HCT116 (cell line): ENCODE results near the gene DDX47. TPM values are rescaled to one million over a fixed set of nuclear protein-coding genes. Genes with fewer than 3 reads are reported as not detected.

ENCODE experiments used
- ATAC-seq: fragments of 200-7000 bp; cut with Tn5 transposase; 2 replicates; pipeline ENCODE4 v1.9.1; 2020; ENCODE audit warnings: mild to moderate bottlenecking, moderate library complexity
- BruUV-seq: library from RNA; stranded (reverse); fragments of 400-500 nt; replicated peaks from 2 replicates; lab custom pipeline; 2021; lab: Mats Ljungman, UMichigan
- CTCF ChIA-PET: fragments of 300-600 bp; sonication (Branson Sonifier 250); formaldehyde crosslinking; loops from one replicate; lab custom pipeline; 2021; ENCODE audit warnings: antibody characterized with exemption; lab: Charles Lee
- POLR2A ChIA-PET: fragments of 300-600, 350-600 bp; sonication (Branson Sonifier 250); formaldehyde crosslinking; loops from one replicate; lab custom pipeline; 2021; ENCODE audit warnings: antibody characterized with exemption; lab: Charles Lee
- RAD21 ChIA-PET, 2 experiments: fragments of 300-600 bp; sonication (Branson Sonifier 250); formaldehyde crosslinking; loops; one replicate each; lab custom pipeline; 2023; ENCODE audit warnings: low total read pairs in 2 of 2; ENCODE audit not compliant: uncharacterized antibody in 2 of 2, unreplicated experiment in 2 of 2, low non-redundant PET in 1 of 2; lab: Charles Lee
- DNase-seq: peaks from one replicate; pipeline ENCODE4 v3.0.0-alpha.2; 2010; ENCODE audit warnings: low read depth, low spot score
- H2AFZ ChIP-seq: fragments of 200-600 bp; shearing (Covaris generic), sonication (generic); 2 replicates; pipeline ENCODE4 v1.6.1; 2017; ENCODE audit warnings: low read depth, mixed run types, mixed read lengths, antibody characterized with exemption, low read length; ENCODE audit not compliant: poor library complexity, severe bottlenecking
- H3K27ac ChIP-seq: 2 replicates; pipeline ENCODE4 v1.5.1; 2012; ENCODE audit warnings: low read depth, low read length
- H3K27me3 ChIP-seq: fragments of 200-600 bp; sonication (generic); 2 replicates; pipeline ENCODE4 v1.6.1; 2016; ENCODE audit warnings: mixed run types, low read length, mixed read lengths; ENCODE audit not compliant: insufficient read depth
- H3K36me3 ChIP-seq, 2 experiments: fragments of 200-500 bp in 1 of 2; fragments of 200-600 bp in 1 of 2; sonication (Bioruptor generic) in 1 of 2; sonication (generic) in 1 of 2; 2 replicates each; pipeline versions ENCODE4 v1.5.1 to v1.6.1; 2014 to 2016; ENCODE audit warnings: low read length in 2 of 2, inconsistent platforms in 1 of 2, mixed read lengths in 1 of 2, mixed run types in 1 of 2; ENCODE audit not compliant: insufficient read depth in 2 of 2, control insufficient read depth in 1 of 2
- H3K4me1 ChIP-seq, 2 experiments: fragments of 200-600 bp in 1 of 2; sonication (generic) in 1 of 2; 2 replicates each; pipeline versions ENCODE4 v1.5.1 to v1.6.1; 2012 to 2017; ENCODE audit warnings: low read length in 2 of 2, inconsistent platforms in 1 of 2, mild to moderate bottlenecking in 1 of 2, mixed read lengths in 1 of 2, mixed run types in 1 of 2, moderate library complexity in 1 of 2; ENCODE audit not compliant: insufficient read depth in 2 of 2, control insufficient read depth in 1 of 2
- H3K4me2 ChIP-seq: fragments of 200-600 bp; sonication (generic); 2 replicates; pipeline ENCODE4 v1.6.1; 2017; ENCODE audit warnings: mixed run types, low read length, mixed read lengths
- H3K4me3 ChIP-seq, 2 experiments: fragments of 200-600 bp in 1 of 2; sonication (generic) in 1 of 2; replicated peaks in 1 of 2; 2 replicates each; pipeline ENCODE4 v1.5.1; 2011 to 2016; ENCODE audit warnings: low read length in 2 of 2, control low read depth in 1 of 2, low read depth in 1 of 2, mild to moderate bottlenecking in 1 of 2, mixed read lengths in 1 of 2, mixed run types in 1 of 2
- H3K79me2 ChIP-seq: fragments of 200-600 bp; sonication (generic); 2 replicates; pipeline ENCODE4 v1.6.1; 2017; ENCODE audit warnings: mild to moderate bottlenecking, mixed run types, low read length, moderate library complexity, mixed read lengths; ENCODE audit not compliant: insufficient read depth
- H3K9ac ChIP-seq: fragments of 200-600 bp; sonication (generic); 2 replicates; pipeline ENCODE4 v1.6.1; 2016; ENCODE audit warnings: low read length, mixed read lengths
- H3K9me2 ChIP-seq: fragments of 200-600 bp; sonication (generic), shearing (Covaris generic); 2 replicates; pipeline ENCODE4 v1.6.1; 2017; ENCODE audit warnings: mixed run types, mild to moderate bottlenecking, moderate library complexity; ENCODE audit not compliant: insufficient read depth
- H3K9me3 ChIP-seq, 2 experiments: fragments of 200-500 bp in 1 of 2; fragments of 200-600 bp in 1 of 2; sonication (Bioruptor generic) in 1 of 2; sonication (generic) in 1 of 2; 2 replicates each; pipeline ENCODE4 v1.6.1; 2014 to 2017; ENCODE audit warnings: low read length in 2 of 2, mixed read lengths in 2 of 2, inconsistent platforms in 1 of 2, low read depth in 1 of 2, mild to moderate bottlenecking in 1 of 2, mixed run types in 1 of 2, moderate library complexity in 1 of 2; ENCODE audit not compliant: control insufficient read depth in 1 of 2, insufficient read depth in 1 of 2
- H4K20me1 ChIP-seq: fragments of 200-600 bp; sonication (generic), shearing (Covaris generic); 2 replicates; pipeline ENCODE4 v1.6.1; 2017; ENCODE audit warnings: mixed run types, mild to moderate bottlenecking, moderate library complexity; ENCODE audit not compliant: insufficient read depth
- ATF3 ChIP-seq: IDR thresholded peaks from 2 replicates; pipeline ENCODE4 v1.6.1; 2012
- CBX3 ChIP-seq: IDR thresholded peaks from 2 replicates; pipeline ENCODE4 v1.6.1; 2012; ENCODE audit warnings: low read depth
- CTCF ChIP-seq, 3 experiments: fragments of 200-600 bp in 1 of 3; sonication (generic) in 1 of 3; IDR thresholded peaks in 2 of 3; conservative IDR thresholded peaks in 1 of 3; 2 replicates each; pipeline ENCODE4 v1.5.1; 2012 to 2017; ENCODE audit warnings: low read depth in 2 of 3, low read length in 2 of 3, antibody characterized with exemption in 1 of 3, borderline replicate concordance in 1 of 3, control low read depth in 1 of 3, mild to moderate bottlenecking in 1 of 3, mixed read lengths in 1 of 3, mixed run types in 1 of 3, moderate library complexity in 1 of 3; ENCODE audit not compliant: insufficient read depth in 1 of 3
- ELF1 ChIP-seq: IDR thresholded peaks from 2 replicates; pipeline ENCODE4 v1.6.1; 2012; ENCODE audit warnings: low read depth, borderline replicate concordance
- EZH2phosphoT487 ChIP-seq: fragments of 200-600 bp; IDR thresholded peaks from 2 replicates; pipeline ENCODE4 v1.6.1; 2018; ENCODE audit warnings: antibody characterized with exemption, borderline replicate concordance
- FOSL1 ChIP-seq: IDR thresholded peaks from 2 replicates; pipeline ENCODE4 v1.6.1; 2012; ENCODE audit warnings: low read depth
- JUND ChIP-seq: IDR thresholded peaks from 2 replicates; pipeline ENCODE4 v1.6.1; 2012
- POLR2A ChIP-seq: IDR thresholded peaks from 2 replicates; pipeline ENCODE4 v1.7.0; 2011; ENCODE audit warnings: borderline replicate concordance; ENCODE audit not compliant: insufficient read depth, insufficient read length; ENCODE audit errors: extremely low read depth
- REST ChIP-seq: IDR thresholded peaks from 2 replicates; pipeline ENCODE4 v1.6.1; 2012; ENCODE audit warnings: low read depth
- SP1 ChIP-seq: IDR thresholded peaks from 2 replicates; pipeline ENCODE4 v1.6.1; 2012; ENCODE audit warnings: low read depth
- YY1 ChIP-seq: IDR thresholded peaks from 2 replicates; pipeline ENCODE4 v1.6.1; 2011; ENCODE audit warnings: low read length, low read depth, moderate library complexity, mild to moderate bottlenecking; ENCODE audit not compliant: insufficient replicate concordance; ENCODE audit errors: extremely low read depth
- ZFX ChIP-seq: fragments of 450-650 bp; IDR thresholded peaks from 2 replicates; pipeline ENCODE4 v1.6.1; 2017
- ZNF274 ChIP-seq: fragments of 200-500 bp; sonication (Bioruptor generic); IDR thresholded peaks from 2 replicates; pipeline ENCODE4 v1.6.1; 2014; ENCODE audit warnings: mild to moderate bottlenecking, low read depth, low read length, inconsistent platforms
- intact Hi-C: fragments of 100-400 bp; cut with micrococcal nuclease; formaldehyde crosslinking; loops from 2 replicates; pipeline ENCODE4 v1.10.0; 2022
- total RNA-seq: library from RNA; stranded (reverse); gene quantifications from one replicate; pipeline ENCODE4 v1.2.1, GENCODE V29; 2021; ENCODE audit not compliant: unreplicated experiment

The DDX47 gene
- total RNA-seq, 1 experiment from 2014 or later = 103 TPM

- no peak overlapping the region for H3K9ac ChIP-seq
- CTCF ChIA-PET = interaction anchor here (1.1 to 2.1 kb wide), 2 partner anchors 12 to 13 kb away, joined by 3 to 8 read pairs; no protein-coding TSS in a partner anchor
- no peak for TF ChIP-seq POLR2A
- TF ChIP-seq YY1 = no peak
- TF ChIP-seq CTCF (IDR thresholded peaks at IDR 0.05 in 2 of 3, conservative IDR thresholded peaks at IDR 0.05 in 1 of 3; ENCODE audit: borderline replicate concordance in 1 of 3, insufficient read depth in 1 of 3, low read depth in 2 of 3, low read length in 2 of 3) = no peak
- TF ChIP-seq REST = no peak
- TF ChIP-seq ATF3 = no peak
- no peak for TF ChIP-seq CBX3
- TF ChIP-seq EZH2phosphoT487 = no peak
- no peak for TF ChIP-seq FOSL1
- TF ChIP-seq JUND = no peak
- no peak for TF ChIP-seq ZFX
- no peak for TF ChIP-seq SP1
- TF ChIP-seq ELF1 = no peak
- TF ChIP-seq ZNF274 = no peak
- TF ChIP-seq, all 23 proteins: peak for 0
- Histone ChIP-seq H4K20me1 (no peaks in the 10 kb centered on the region), H3K9me3 (no peaks in the 10 kb centered on the region), H3K79me2 (no peaks in the 10 kb centered on the region), H3K27me3 (no peaks in the 10 kb centered on the region), H2AFZ (no peak overlapping the region), H3K36me3 (no peaks in the 10 kb centered on the region), H3K4me1 (peaks cover 6 to 49% of the 10 kb centered on the region in 2 experiments; a peak in 3 of 4 replicates), H3K4me2 (no peak overlapping the region), H3K9me2 (no peaks in the 10 kb centered on the region), H3K4me3 (no peak overlapping the region), H3K27ac (no peak overlapping the region)
- ATAC-seq (no peak), DNase-seq (no peak)
- no TSS peak for BruUV-seq
- intact Hi-C loops = loop anchor here (5.0 kb wide), 1 partner anchor 126 kb away; no protein-coding TSS in a partner anchor
- ChIA-PET POLR2A (no interaction called here), RAD21 (no interaction called here)
Observed at GRCh38 chr12:12790956-12791355, 22.2 kb upstream of the DDX47 start.
